T-helper 17 cell (primary cell): Measurements from ENCODE around the gene PKM. TPM values are rescaled to one million over a fixed set of nuclear protein-coding genes. Genes with fewer than 3 reads are reported as not detected.

Source experiments
- ATAC-seq: fragments of 150-1000 bp; cut with Tn5 transposase; 2 replicates; pipeline ENCODE4 v1.10.0; 2021; ENCODE audit warnings: mild to moderate bottlenecking, moderate library complexity
- DNase-seq, 3 donors: peaks; one replicate each; pipeline versions ENCODE4 v3.0.0 to v3.0.0-alpha.2; 2020 to 2021
- H3K9me3 ChIP-seq: one replicate; pipeline ENCODE4 v1.7.0; 2013; ENCODE audit warnings: low read length, mild to moderate bottlenecking; ENCODE audit not compliant: control insufficient read depth, poor library complexity, severe bottlenecking
- H3K27ac Mint-ChIP-seq: one replicate; pipeline ENCODE4 v1.8.0; 2022; ENCODE audit warnings: mild to moderate bottlenecking, moderate library complexity, mixed read lengths
- H3K27me3 Mint-ChIP-seq: one replicate; pipeline ENCODE4 v1.8.0; 2022; ENCODE audit warnings: mixed read lengths
- H3K36me3 Mint-ChIP-seq: one replicate; pipeline ENCODE4 v1.8.0; 2022; ENCODE audit warnings: low read depth, mixed read lengths
- H3K4me1 Mint-ChIP-seq: one replicate; pipeline ENCODE4 v1.8.0; 2022; ENCODE audit warnings: mild to moderate bottlenecking, mixed read lengths
- H3K4me3 Mint-ChIP-seq: one replicate; pipeline ENCODE4 v1.8.0; 2022; ENCODE audit warnings: mild to moderate bottlenecking, moderate library complexity, mixed read lengths
- total RNA-seq, 4 donors: library from RNA in 2 of 4; stranded (reverse) in 2 of 4; gene quantifications; one replicate each; pipeline ENCODE4 v1.2.3 and lab custom pipeline; 2022 to 2026

PKM gene
- total RNA-seq, 2 donors from 2014 or later = 343 to 428 TPM

- no peak overlapping the region for H3K27ac Mint-ChIP-seq
- H3K36me3 Mint-ChIP-seq = no peaks in the 10 kb centered on the region
- ATAC-seq (no peak), DNase-seq (no peak)
- H3K4me1 Mint-ChIP-seq = peaks cover 10% of the 10 kb centered on the region
- H3K4me3 Mint-ChIP-seq = no peak overlapping the region
- peaks cover 24% of the 10 kb centered on the region for H3K27me3 Mint-ChIP-seq
- H3K9me3 ChIP-seq = no peaks in the 10 kb centered on the region
Measured at GRCh38 chr15:72193836-72194396, 37.1 kb downstream of the PKM start.

GRCh38 chr15:72192416-72192815 lies 38.6 kb downstream of the PKM start:
- peaks cover 15% of the 10 kb centered on the region for H3K27me3 Mint-ChIP-seq
- DNase-seq = no peak
- no peaks in the 10 kb centered on the region for H3K9me3 ChIP-seq
- ATAC-seq = no peak
- no peak overlapping the region for H3K4me3 Mint-ChIP-seq
- H3K36me3 Mint-ChIP-seq = no peaks in the 10 kb centered on the region
- H3K27ac Mint-ChIP-seq = no peak overlapping the region
- H3K4me1 Mint-ChIP-seq = peaks cover 2% of the 10 kb centered on the region

DNA sequence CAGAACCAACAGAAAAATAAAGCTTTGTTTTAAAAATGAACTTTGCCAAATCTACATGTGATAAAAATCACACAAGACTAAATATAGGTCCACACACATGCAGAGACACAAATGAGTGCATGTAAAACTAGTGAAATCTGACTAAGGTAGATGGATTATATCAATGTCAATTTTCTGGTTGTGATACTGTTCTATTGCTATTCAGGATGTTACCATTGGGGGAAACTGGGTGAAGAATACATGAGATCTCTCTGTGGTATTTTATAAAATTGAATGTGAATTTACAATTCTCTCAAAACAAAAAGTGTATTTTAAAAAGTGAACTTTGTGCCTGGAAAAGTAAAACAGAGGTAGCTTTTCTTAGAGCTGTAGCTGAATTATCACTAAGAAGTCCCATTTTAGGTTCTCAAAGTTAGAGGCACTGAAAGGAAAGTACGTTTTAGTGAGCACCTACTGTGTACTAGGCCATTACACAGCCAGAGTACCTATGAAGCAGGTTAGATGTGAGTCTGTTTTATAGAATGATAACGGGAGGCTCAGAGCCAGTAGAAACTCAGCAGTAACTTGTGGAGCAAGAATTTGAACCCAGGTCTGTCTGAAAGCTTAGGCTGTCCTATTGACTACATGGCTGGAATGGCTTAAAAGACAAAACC lies 41.6 kb downstream of the PKM start:
- H3K27ac Mint-ChIP-seq = no peak overlapping the region
- no peak for ATAC-seq
- no peaks in the 10 kb centered on the region for H3K9me3 ChIP-seq
- H3K4me3 Mint-ChIP-seq = no peak overlapping the region
- no peaks in the 10 kb centered on the region for H3K4me1 Mint-ChIP-seq
- peaks cover 2% of the 10 kb centered on the region for H3K36me3 Mint-ChIP-seq
- DNase-seq = no peak
- peaks cover 22% of the 10 kb centered on the region for H3K27me3 Mint-ChIP-seq

DNA sequence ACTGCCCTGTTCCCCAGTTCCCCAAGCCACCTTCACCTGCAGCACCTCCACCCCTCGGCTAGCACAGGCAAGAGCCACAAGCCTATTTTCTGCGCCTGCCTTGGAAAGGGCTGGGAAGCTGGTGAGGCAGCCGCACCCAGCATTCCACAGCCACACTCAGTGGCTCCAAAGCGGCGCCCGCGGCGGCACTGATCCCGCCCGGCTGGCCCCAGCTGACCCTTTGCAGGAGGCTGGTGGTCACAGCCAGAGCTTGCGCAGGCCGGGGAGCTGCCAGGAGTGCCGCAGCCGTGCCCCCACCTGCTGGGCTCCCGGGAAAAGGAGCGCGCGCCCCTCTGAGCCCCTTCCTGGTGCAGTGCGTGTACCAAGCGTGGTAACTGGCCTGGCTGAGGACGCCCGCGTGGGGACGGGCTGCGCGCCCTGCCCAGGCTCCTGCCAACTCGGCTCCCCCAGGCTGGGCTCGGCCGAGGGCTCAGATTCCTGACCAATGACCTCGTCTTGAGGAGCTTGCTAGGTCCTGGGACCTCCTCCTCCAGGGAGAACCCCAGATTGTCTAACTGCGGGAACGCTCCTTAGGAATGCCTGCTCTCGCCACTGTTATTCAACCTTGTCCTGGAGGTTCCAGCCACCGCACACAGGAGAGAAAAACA lies 46.7 kb downstream of the PKM start:
- H3K9me3 ChIP-seq = no peaks in the 10 kb centered on the region
- DNase-seq = no peak
- Mint-ChIP-seq H3K4me3 (no peak overlapping the region), H3K27ac (no peak overlapping the region), H3K27me3 (peaks cover 41% of the 10 kb centered on the region), H3K36me3 (peaks cover 11% of the 10 kb centered on the region), H3K4me1 (peaks cover 6% of the 10 kb centered on the region)
- ATAC-seq = no peak

DNA sequence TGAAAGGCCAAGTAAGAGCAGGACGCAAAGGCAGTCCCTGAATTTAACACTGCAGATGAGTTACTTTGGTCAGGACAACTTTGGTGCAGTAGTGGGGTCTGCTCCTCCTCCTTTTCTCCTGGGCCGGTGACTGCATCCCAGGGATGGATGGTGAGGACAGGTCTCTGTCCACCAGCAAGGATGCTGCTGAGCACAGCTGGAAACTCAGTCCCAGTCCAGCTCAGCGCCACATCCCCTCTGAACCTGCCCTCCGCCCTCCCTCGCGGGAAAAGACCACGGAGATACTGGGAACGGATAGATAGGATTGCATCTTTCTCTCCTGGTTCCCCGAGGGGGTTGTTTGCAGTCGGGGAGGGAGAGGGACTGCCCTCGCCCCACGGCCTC lies 47.2 kb downstream of the PKM start:
- Mint-ChIP-seq H3K4me3 (no peak overlapping the region), H3K36me3 (peaks cover 11% of the 10 kb centered on the region), H3K4me1 (peaks cover 6% of the 10 kb centered on the region), H3K27me3 (peaks cover 43% of the 10 kb centered on the region), H3K27ac (no peak overlapping the region)
- no peaks in the 10 kb centered on the region for H3K9me3 ChIP-seq
- DNase-seq = no peak
- ATAC-seq = no peak

GRCh38 chr15:72182673-72183072 lies 48.3 kb downstream of the PKM start:
- Mint-ChIP-seq H3K27ac (no peak overlapping the region), H3K27me3 (peaks cover 43% of the 10 kb centered on the region), H3K4me3 (no peak overlapping the region), H3K36me3 (peaks cover 11% of the 10 kb centered on the region), H3K4me1 (peaks cover 6% of the 10 kb centered on the region)
- H3K9me3 ChIP-seq = no peaks in the 10 kb centered on the region
- ATAC-seq = no peak
- DNase-seq = no peak

DNA sequence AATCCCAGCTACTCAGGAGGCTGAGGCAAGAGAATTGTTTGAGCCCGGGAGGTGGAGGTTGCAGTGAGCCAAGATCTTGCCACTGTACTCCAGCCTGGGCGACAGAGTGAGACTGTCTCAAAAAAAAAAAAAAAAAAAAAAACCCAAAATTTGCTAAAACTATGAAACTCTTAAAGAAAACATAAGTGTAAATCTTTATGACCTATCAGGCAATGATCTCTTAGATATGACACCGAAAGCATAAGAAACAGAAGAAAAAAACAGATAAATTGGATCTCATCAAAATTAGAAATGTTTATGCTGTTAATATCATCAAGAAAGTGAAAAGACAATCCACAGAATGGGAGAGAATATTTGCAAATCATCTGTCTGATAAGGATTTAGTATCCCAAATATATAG lies 48.7 kb downstream of the PKM start:
- peaks cover 11% of the 10 kb centered on the region for H3K36me3 Mint-ChIP-seq
- no peaks in the 10 kb centered on the region for H3K9me3 ChIP-seq
- ATAC-seq = no peak
- peaks cover 6% of the 10 kb centered on the region for H3K4me1 Mint-ChIP-seq
- DNase-seq = no peak
- no peak overlapping the region for H3K4me3 Mint-ChIP-seq
- no peak overlapping the region for H3K27ac Mint-ChIP-seq
- H3K27me3 Mint-ChIP-seq = peaks cover 43% of the 10 kb centered on the region

DNA sequence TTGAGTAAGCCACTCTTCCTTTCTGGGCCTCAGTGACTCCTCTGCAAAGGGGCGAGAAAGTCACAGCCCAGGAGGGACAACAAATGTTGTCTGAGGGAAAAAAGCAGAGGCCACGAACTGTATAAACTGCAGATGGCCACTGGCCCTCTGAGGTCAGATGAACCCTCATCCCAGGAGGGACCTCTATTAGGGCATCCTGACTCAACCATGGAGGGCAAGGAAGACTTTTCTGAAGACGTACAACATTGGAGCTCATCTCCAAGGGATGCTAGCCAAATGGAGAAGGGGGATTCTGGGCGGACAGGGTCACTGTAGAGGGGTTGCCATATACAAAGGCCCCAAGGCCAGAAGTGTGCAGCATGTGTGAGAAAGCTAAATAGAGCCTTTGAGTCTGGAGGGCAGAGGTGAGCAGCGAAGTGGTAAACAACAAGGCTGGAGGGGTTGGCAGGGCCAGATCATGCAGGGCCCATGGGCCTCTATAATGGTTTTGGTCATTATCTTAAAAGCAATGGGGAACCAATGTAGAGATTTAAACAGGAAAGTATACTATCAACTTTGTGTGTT lies 50.1 kb downstream of the PKM start:
- peaks cover 11% of the 10 kb centered on the region for H3K36me3 Mint-ChIP-seq
- H3K27me3 Mint-ChIP-seq = peaks cover 43% of the 10 kb centered on the region
- H3K27ac Mint-ChIP-seq = no peak overlapping the region
- peaks cover 6% of the 10 kb centered on the region for H3K4me1 Mint-ChIP-seq
- ATAC-seq (no peak), DNase-seq (no peak)
- no peaks in the 10 kb centered on the region for H3K9me3 ChIP-seq
- H3K4me3 Mint-ChIP-seq = no peak overlapping the region

GRCh38 chr15:72179950-72180581 lies 50.9 kb downstream of the PKM start:
- Mint-ChIP-seq H3K36me3 (peaks cover 9% of the 10 kb centered on the region), H3K27ac (no peak overlapping the region), H3K27me3 (peaks cover 43% of the 10 kb centered on the region), H3K4me1 (peaks cover 10% of the 10 kb centered on the region), H3K4me3 (no peak overlapping the region)
- DNase-seq (no peak), ATAC-seq (no peak)
- no peaks in the 10 kb centered on the region for H3K9me3 ChIP-seq

- Mint-ChIP-seq H3K27me3 (peaks cover 53% of the 10 kb centered on the region), H3K4me3 (no peak overlapping the region), H3K36me3 (peaks cover 9% of the 10 kb centered on the region), H3K27ac (no peak overlapping the region), H3K4me1 (peaks cover 13% of the 10 kb centered on the region)
- ATAC-seq = no peak
- no peaks in the 10 kb centered on the region for H3K9me3 ChIP-seq
- DNase-seq = no peak
Measured at GRCh38 chr15:72178976-72179585, 51.9 kb downstream of the PKM start.

- no peak overlapping the region for H3K27ac Mint-ChIP-seq
Measured at GRCh38 chr15:72176743-72177142, 54.2 kb downstream of the PKM start.

GRCh38 chr15:72176159-72176558 lies 54.8 kb downstream of the PKM start:
- no peaks in the 10 kb centered on the region for H3K9me3 ChIP-seq
- Mint-ChIP-seq H3K4me3 (no peak overlapping the region), H3K36me3 (peaks cover 4% of the 10 kb centered on the region), H3K27me3 (peaks cover 35% of the 10 kb centered on the region), H3K27ac (no peak overlapping the region), H3K4me1 (peaks cover 10% of the 10 kb centered on the region)
- no peak for ATAC-seq
- DNase-seq = no peak

More at GRCh38 chr15:72176743-72177142, 54.2 kb downstream of the PKM start:
- Mint-ChIP-seq H3K36me3 (peaks cover 9% of the 10 kb centered on the region), H3K27me3 (peaks cover 41% of the 10 kb centered on the region), H3K4me1 (peaks cover 13% of the 10 kb centered on the region), H3K4me3 (no peak overlapping the region)
- H3K9me3 ChIP-seq = no peaks in the 10 kb centered on the region
- DNase-seq (no peak), ATAC-seq (no peak)
